Measurements from ENCODE around the gene HNRNPA0. TPM values are rescaled to one million over a fixed set of nuclear protein-coding genes. Genes with fewer than 3 reads are reported as not detected.

Gene HNRNPA0
- total and polyA plus RNA-seq, 2 of the 8 experiments (the other 6 are each of a cell fraction or from before 2014, with no cell fraction given) = 22.0 to 71.3 TPM

DNA sequence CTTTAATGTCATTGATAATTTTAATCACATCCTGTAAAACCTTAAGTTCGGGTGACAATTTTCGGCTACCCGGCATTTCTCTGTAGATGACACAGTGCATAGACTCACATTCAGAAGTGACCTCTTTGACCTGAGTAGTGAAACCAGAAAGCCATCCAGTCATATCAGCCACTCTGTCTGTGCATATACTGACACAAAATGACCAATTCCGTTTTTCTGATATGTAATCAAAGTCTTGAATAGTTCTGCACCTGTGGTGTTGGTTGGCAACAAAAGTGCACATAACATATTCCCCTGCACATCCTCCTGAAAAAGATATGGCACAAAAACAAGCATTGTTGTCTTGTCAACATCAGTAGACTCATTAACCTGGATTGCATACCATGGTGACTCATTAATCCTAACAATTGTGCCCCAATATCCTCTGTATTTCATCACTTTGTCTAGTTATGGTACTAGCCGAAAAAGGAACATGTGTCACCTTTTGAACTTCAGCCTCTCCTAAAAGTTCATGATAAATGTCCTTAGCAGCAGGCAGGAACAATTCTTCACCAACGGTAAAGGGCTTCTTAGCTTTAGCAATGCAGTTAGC, 4.6 kb upstream of the HNRNPA0 start:
- Histone ChIP-seq H3K9ac (replicated peaks in 1 of 4; ENCODE audit: extremely low read depth in 1 of 4, low read depth in 3 of 4, low read length in 3 of 4) (no peak overlapping the region), H2BK15ac (ENCODE audit: low read length) (no peak overlapping the region), H3K56ac (replicated peaks; ENCODE audit: insufficient read length, low read depth, low read length) (no peak overlapping the region), H2BK20ac (ENCODE audit: low read length) (no peak overlapping the region), H4K5ac (ENCODE audit: insufficient read length, low read depth, low read length) (no peak overlapping the region), H4K20me1 (replicated peaks in 1 of 2; ENCODE audit: control insufficient read depth in 1 of 2, insufficient read depth in 2 of 2, low read length in 2 of 2) (no peaks in the 10 kb centered on the region), H3K4me1 (replicated peaks in 1 of 4; ENCODE audit: control insufficient read depth in 3 of 4, insufficient read depth in 4 of 4, low read length in 3 of 4) (peaks cover 0 to 2% (median 0%) of the 10 kb centered on the region in 4 experiments; a peak in 2 of 7 replicates), H2BK120ac (replicated peaks; ENCODE audit: low read depth, low read length) (no peak overlapping the region), H2AK5ac (ENCODE audit: low read depth, low read length) (no peak overlapping the region), H2AFZ (ENCODE audit: low read length) (no peak overlapping the region), H2BK12ac (ENCODE audit: low read depth, low read length) (no peak overlapping the region), H3K18ac (ENCODE audit: extremely low read depth, low read length) (no peak overlapping the region), H3K27ac (ENCODE audit: low read depth, low read length) (no peak overlapping the region), H3K4me2 (ENCODE audit: insufficient read depth in 1 of 2, low read depth in 2 of 2, low read length in 2 of 2) (no peak overlapping the region), H3K23ac (ENCODE audit: insufficient read length) (no peak overlapping the region), H4K91ac (replicated peaks; ENCODE audit: insufficient read length, low read length) (no peak overlapping the region), H3K4ac (replicated peaks; ENCODE audit: insufficient read length, low read depth, low read length) (no peak overlapping the region), H3K23me2 (ENCODE audit: low read depth, low read length) (no peaks in the 10 kb centered on the region), H3K9me3 (ENCODE audit: insufficient read depth in 2 of 2, low read depth in 1 of 2, low read length in 1 of 2) (peaks cover 4 to 7% of the 10 kb centered on the region in 2 experiments; a peak in 1 of 4 replicates), H3K4me3 (ENCODE audit: extremely low read depth in 1 of 4, insufficient read depth in 2 of 4, low read depth in 3 of 4, low read length in 4 of 4) (no peak overlapping the region), H3K27me3 (replicated peaks in 1 of 4; ENCODE audit: control insufficient read depth in 3 of 4, extremely low read depth in 1 of 4, insufficient read depth in 3 of 4, low read length in 3 of 4) (no peaks in the 10 kb centered on the region), H3K36me3 (ENCODE audit: control insufficient read depth in 2 of 4, insufficient read depth in 4 of 4, low read length in 3 of 4) (no peaks in the 10 kb centered on the region), H4K8ac (ENCODE audit: extremely low read depth, insufficient read depth, low read length) (no peak overlapping the region), H3K79me1 (ENCODE audit: low read depth, low read length) (no peaks in the 10 kb centered on the region), H3K79me2 (ENCODE audit: control insufficient read depth in 1 of 2, insufficient read depth in 2 of 2, low read length in 2 of 2) (peaks cover 2 to 4% of the 10 kb centered on the region in 2 experiments), H2BK5ac (ENCODE audit: low read depth, low read length) (no peak overlapping the region), H3K14ac (ENCODE audit: insufficient read length) (no peak overlapping the region)
- DNase-seq (ENCODE audit: low read depth in 1 of 2, low spot score in 2 of 2) = no peak
- TF ChIP-seq TEAD4 (IDR thresholded peaks at IDR 0.05; ENCODE audit: low read depth, low read length) = no peak
- TF ChIP-seq TAF7 (optimal IDR thresholded peaks at IDR 0.05; ENCODE audit: borderline replicate concordance, low read depth, low read length) = no peak
- no peak for TF ChIP-seq RBBP5 (IDR thresholded peaks at IDR 0.05; ENCODE audit: borderline replicate concordance, low read depth, low read length)
- TF ChIP-seq POLR2AphosphoS5 (IDR thresholded peaks at IDR 0.05; ENCODE audit: low read depth, low read length) = no peak
- TF ChIP-seq KDM4A (IDR thresholded peaks at IDR 0.05; ENCODE audit: low read depth, low read length, severe bottlenecking) = no peak
- no peak for TF ChIP-seq PHF8 (conservative IDR thresholded peaks at IDR 0.05; ENCODE audit: low read depth, low read length)
- no peak for TF ChIP-seq SIN3A (conservative IDR thresholded peaks at IDR 0.05 in 1 of 2, IDR thresholded peaks at IDR 0.05 in 1 of 2; ENCODE audit: low read depth in 1 of 2, low read length in 2 of 2)
- no peak for TF ChIP-seq SIRT6 (IDR thresholded peaks at IDR 0.05; ENCODE audit: low read length)
- TF ChIP-seq GTF2F1 (IDR thresholded peaks at IDR 0.05; ENCODE audit: borderline replicate concordance, low read depth, low read length) = no peak
- TF ChIP-seq CBX8 (IDR thresholded peaks at IDR 0.05; ENCODE audit: borderline replicate concordance, low read depth, low read length) = no peak
- no peak for TF ChIP-seq BACH1 (IDR thresholded peaks at IDR 0.05; ENCODE audit: low read length)
- no peak for TF ChIP-seq RNF2 (IDR thresholded peaks at IDR 0.05; ENCODE audit: borderline replicate concordance, low read depth, low read length, missing control alignments, poor library complexity, severe bottlenecking)
- TF ChIP-seq TBP (IDR thresholded peaks at IDR 0.05; ENCODE audit: low read depth, low read length) = no peak
- FAIRE-seq = no peak
- POLR2A ChIA-PET (ENCODE audit: partially characterized antibody) = no interaction called here
- CTCF ChIA-PET (ENCODE audit: partially characterized antibody) = no interaction called here
- 83% methylated on average over 6 of the region's 6 CpGs; no CpG with 5 or more reads in 1 of the 2 experiments for WGBS, 2 experiments (ENCODE audit: extremely low coverage in 1 of 2, insufficient coverage in 1 of 2, insufficient read length in 1 of 2, insufficient replicate concordance in 2 of 2, low coverage in 1 of 2, low lambda C conversion rate in 2 of 2, missing lambda C conversion rate in 1 of 2)

Measured in H1 (cell line).